Measurements from ENCODE around the gene SNRNP70. TPM values are rescaled to one million over a fixed set of nuclear protein-coding genes. Genes with fewer than 3 reads are reported as not detected.

The SNRNP70 gene
- total and polyA plus RNA-seq, 7 donors: 83.2 to 133 (median 101) TPM

- Histone ChIP-seq H3K9me3 (no peaks in the 10 kb centered on the region), H3K36me3 (ENCODE audit: insufficient read depth in 1 of 2, low read depth in 1 of 2) (peaks cover 0 to 41% of the 10 kb centered on the region in 2 donors), H3K4me3 (no peak overlapping the region), H3K27ac (peak overlapping the region; percentile 28), H3K27me3 (ENCODE audit: insufficient read depth in 3 of 3, low read length in 2 of 3) (no peaks in the 10 kb centered on the region), H3K4me1 (peaks cover 36% of the 10 kb centered on the region)
- ATAC-seq (no peak), DNase-seq (no peak)
- no peak for TF ChIP-seq CTCF (IDR thresholded peaks at IDR 0.05)
- 21 to 29% (median 26%) methylated on average over 3 of the region's 3 CpGs for WGBS, 3 donors
- intact Hi-C loops (cut with DNase I): no loop called here
Observed at GRCh38 chr19:49110567-49110966, 25.3 kb downstream of the SNRNP70 start.

GRCh38 chr19:49111218-49111998 lies 26.2 kb downstream of the SNRNP70 start:
- whole genome bisulfite sequencing, 3 donors: 75 to 79% (median 79%) methylated on average over 11 of the region's 11 CpGs
- intact Hi-C loops (cut with DNase I): no loop called here
- Histone ChIP-seq H3K27me3 (ENCODE audit: insufficient read depth in 3 of 3, low read length in 2 of 3) (no peaks in the 10 kb centered on the region), H3K9me3 (no peaks in the 10 kb centered on the region), H3K4me3 (no peak overlapping the region), H3K27ac (peak overlapping the region; percentile 28), H3K4me1 (peaks cover 30% of the 10 kb centered on the region), H3K36me3 (ENCODE audit: insufficient read depth in 1 of 2, low read depth in 1 of 2) (peaks cover 0 to 32% of the 10 kb centered on the region in 2 donors)
- DNase-seq (no peak), ATAC-seq (no peak)
- TF ChIP-seq CTCF (IDR thresholded peaks at IDR 0.05): no peak

GRCh38 chr19:49113762-49114629 lies 28.7 kb downstream of the SNRNP70 start, which contains the start of gene LIN7B:
TSS of gene LIN7B (plus strand) at chr19:49114370. CDS start at chr19:49114405, 35 bp downstream.
- ATAC-seq (peak; percentile 73 to 76 (median 74)), DNase-seq (peak; percentile 65 to 81)
- intact Hi-C loops (cut with DNase I): no loop called here
- H3K27me3 ChIP-seq (ENCODE audit: insufficient read depth in 3 of 3, low read length in 2 of 3): no peaks in the 10 kb centered on the region
- peak within 1 kb of the TSS; percentile 83 for H3K27ac ChIP-seq
- peaks cover 0 to 6% of the 10 kb centered on the region in 2 donors for H3K36me3 ChIP-seq (ENCODE audit: insufficient read depth in 1 of 2, low read depth in 1 of 2)
- peak within 1 kb of the TSS; percentile 93 for H3K4me3 ChIP-seq
- no peaks in the 10 kb centered on the region for H3K9me3 ChIP-seq
- peaks cover 36% of the 10 kb centered on the region for H3K4me1 ChIP-seq
- WGBS, 3 donors: 1% methylated on average over 30 to 66 of the region's 66 CpGs
- TF ChIP-seq CTCF (IDR thresholded peaks at IDR 0.05): peak; percentile 66

- Histone ChIP-seq H3K4me3 (peak overlapping the region; percentile 93), H3K27me3 (ENCODE audit: insufficient read depth in 3 of 3, low read length in 2 of 3) (no peaks in the 10 kb centered on the region), H3K36me3 (ENCODE audit: insufficient read depth in 1 of 2, low read depth in 1 of 2) (no peaks in the 10 kb centered on the region), H3K4me1 (peaks cover 41% of the 10 kb centered on the region), H3K9me3 (no peaks in the 10 kb centered on the region), H3K27ac (peak overlapping the region; percentile 83)
- peak in 1 of 4 donors; percentile 27 for ATAC-seq
- TF ChIP-seq CTCF (IDR thresholded peaks at IDR 0.05): no peak
- WGBS, 3 donors: 9 to 19% (median 11%) methylated on average over 31 to 68 of the region's 68 CpGs
- DNase-seq: peak; percentile 60 to 83
- intact Hi-C loops (cut with DNase I): loop anchor here (5.0 kb wide), 1 partner anchor 38 kb away; no protein-coding TSS in a partner anchor
Observed at GRCh38 chr19:49114630-49115363, 29.5 kb downstream of the SNRNP70 start.
